GM19397 (cell line): ENCODE data around the gene RB1.

Experiments
- ATAC-seq: cut with Tn5 transposase; IDR thresholded peaks from one replicate; pipeline ENCODE4 v1.9.1; 2021; ENCODE audit warnings: mild to moderate bottlenecking, moderate library complexity; ENCODE audit not compliant: unreplicated experiment

Gene RB1

GRCh38 chr13:48492470-48493065 lies 189.0 kb downstream of the RB1 start:
- peak; percentile 82 for ATAC-seq

DNA sequence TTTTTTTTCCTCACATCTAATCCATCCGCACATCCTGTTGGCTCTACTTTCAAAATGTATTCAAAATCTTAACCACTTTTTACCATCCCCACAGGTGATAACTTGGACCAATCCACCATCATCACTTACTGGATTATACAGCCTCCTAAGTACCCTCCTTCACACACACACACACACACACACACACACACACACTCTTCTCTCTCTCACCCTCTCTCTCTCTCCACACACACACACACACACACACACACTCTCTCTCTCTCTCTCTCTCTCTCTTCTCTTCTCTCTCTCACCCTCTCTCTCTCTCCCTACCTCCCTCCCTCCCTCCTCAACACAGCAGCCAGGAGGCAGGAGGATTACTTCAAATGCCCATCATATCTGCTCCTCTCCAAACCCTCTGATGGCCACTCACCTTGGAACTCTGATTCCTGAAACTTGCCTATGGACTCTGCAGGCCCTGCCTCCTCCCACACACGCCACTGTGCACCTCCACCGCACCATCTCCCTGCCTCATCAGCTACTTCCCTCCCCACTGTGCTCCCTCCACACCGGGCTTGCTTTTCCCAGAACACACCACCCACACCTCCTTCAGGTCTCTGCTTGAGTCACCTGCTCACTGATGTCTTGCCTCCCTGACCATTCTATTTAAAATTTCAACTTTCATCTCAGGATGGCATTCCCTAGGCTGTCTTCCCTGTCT lies 189.7 kb downstream of the RB1 start:
- no peak for ATAC-seq

- no peak for ATAC-seq
These were observed 190.3 kb downstream of the RB1 start for GRCh38 chr13:48493851-48494250.

DNA sequence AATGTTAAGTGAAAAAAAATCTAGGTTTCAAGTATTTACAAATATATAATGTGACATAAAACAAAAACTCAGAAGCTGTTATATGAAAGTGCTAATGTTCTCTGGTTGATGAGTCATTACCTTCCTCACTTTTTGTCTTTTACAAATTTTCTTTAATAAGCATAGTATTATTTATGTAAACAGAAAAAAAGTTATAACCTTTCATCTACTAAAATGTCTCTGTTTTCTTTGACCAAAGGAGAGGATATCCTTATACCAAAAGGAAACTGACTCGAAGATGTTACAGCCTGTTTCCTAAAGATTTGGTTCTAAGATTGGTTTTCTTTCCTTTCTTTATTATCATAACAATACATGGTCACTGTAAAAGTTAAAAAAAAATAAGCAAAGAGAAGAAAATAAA lies 191.3 kb downstream of the RB1 start:
- ATAC-seq, result no peak

- ATAC-seq, result no peak
These were observed 193.0 kb downstream of the RB1 start for GRCh38 chr13:48496271-48497161.

DNA sequence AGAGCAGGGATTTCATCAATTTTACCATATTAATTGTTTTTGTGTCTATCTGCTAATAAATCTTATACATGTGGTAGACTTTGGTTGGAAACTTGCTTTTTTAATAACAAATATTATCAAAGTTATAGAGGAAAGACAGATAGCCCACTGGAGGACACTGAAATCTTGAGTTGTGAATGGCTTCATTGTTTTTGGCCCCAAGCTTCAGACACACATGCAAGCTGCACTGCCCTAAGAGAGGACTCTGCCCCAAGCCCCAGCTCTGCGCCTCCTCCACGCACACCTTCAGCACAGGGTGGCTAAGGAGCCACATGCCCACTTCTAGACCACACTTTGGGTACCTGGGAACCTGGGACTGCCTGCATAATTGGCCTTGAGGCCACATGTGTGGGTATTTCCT lies 194.1 kb downstream of the RB1 start:
- ATAC-seq, result no peak

DNA sequence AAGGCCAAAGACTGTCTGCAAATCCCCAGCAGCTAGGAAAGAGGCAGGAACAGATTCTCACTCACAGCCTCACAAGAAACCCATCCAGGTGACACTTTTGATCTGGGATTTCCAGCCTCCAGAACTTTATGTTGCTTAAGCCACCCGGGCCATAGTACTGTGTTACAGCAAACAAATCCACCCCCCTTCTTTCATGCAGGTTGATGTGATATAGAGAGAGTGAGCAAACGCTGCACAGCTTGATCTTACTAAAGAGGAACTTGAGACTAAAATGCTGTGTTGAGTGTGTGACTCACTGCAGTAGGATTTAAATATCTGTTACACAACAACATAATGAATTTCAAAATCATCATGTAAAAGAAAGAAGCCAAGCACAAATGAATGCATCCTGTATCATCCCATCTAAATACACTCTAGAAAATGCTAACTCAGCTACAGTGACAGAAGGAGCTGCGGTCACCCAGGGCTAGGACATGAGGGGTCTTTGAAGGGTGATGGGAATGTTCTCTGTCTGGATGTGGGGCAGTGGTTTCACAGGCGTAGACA lies 197.2 kb downstream of the RB1 start:
- ATAC-seq, result no peak

GRCh38 chr13:48501705-48502104 lies 198.2 kb downstream of the RB1 start:
- ATAC-seq, result no peak

- no peak for ATAC-seq
These were observed 199.2 kb downstream of the RB1 start for GRCh38 chr13:48502601-48503319.

- no peak for ATAC-seq
These were observed 201.1 kb downstream of the RB1 start for GRCh38 chr13:48504606-48505005.

DNA sequence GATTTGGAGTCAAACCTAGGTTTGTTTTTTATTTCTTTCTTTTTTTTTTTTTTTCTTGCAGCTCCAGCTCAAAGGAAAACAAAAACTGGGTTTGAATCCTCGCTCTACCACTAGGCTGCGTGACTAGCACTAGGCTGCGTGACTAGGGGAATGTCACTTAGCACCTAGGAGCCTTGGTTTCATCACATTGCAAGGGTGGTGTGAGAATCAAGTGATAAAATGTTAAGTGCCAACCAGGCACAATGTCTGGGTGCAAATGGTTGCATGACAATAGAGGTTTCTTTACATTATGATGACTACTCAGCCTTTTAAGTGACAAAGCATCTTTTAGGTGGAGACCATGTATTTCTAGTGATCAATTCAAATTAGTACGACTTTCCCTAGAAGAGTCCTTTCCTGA lies 201.5 kb downstream of the RB1 start:
- no peak for ATAC-seq

- peak; percentile 70 for ATAC-seq
These were observed 202.1 kb downstream of the RB1 start for GRCh38 chr13:48505597-48506091.

DNA sequence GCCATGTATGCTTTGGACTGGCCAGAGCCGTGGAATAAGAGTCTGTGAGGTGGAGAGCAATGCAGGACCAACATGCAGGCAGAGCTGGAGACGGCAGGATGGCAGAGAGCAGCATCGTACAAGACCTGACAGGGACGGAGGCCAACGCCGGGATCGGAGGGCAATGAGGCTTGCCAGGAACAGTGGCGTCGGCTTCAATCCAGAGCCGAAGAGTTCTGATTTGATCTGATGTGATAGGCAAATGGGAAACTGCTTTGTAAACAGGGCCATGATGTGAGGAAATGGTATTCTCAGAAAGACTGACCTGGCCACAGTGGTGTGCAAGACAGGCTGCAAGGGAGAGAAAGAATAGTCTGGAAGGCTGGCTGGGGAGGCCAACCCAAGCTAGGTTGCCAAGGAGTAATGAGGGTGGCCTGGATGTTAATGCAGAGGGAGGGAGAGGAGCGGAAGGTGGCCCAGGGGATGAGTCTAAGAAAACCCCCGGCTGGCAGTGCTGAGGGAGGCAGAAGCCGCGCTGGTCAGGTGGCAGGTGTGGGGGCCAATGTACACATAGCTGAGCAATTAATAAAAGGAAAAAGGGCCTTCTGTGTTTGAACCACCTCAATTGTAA lies 202.6 kb downstream of the RB1 start:
- ATAC-seq, result peak; percentile 22

DNA sequence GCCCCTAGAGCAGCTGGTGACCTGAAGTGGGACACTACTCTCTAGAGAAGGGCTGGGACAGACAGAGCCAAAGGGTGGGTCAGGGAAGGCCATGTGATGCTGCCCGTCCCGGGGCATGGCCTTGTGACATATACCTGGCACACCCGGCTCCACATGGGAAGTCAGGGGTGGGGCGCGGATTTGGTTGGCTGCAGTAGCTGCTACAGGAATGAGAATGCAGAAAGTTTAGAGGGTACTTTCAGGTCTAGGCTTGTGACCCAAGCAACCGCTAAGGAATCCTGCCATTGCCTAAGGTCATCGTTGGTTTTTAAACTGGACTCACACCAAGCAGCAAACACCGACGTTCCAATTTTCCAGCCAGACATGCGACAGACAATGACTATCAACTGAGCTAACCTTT lies 203.5 kb downstream of the RB1 start:
- no peak for ATAC-seq

DNA sequence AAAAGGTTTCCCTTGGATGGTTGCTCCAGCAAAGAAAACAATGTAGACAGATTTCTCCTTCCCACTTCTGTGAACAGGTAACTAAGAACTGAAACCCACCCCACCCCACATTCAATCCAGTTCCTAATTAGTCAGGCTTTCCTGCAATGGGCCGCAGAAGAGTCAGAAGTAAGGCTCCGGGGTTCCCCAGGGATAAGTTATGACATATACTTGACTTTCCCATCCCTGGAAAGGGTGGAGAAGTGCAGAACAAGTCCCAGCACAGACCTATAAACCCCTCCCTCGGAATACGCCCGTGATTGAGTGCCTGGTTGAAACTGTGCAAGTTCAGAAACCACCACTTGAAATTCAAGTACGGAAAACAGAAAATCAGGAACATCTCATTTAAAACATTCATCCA lies 204.5 kb downstream of the RB1 start:
- ATAC-seq, result no peak

GRCh38 chr13:48510698-48511097 lies 207.1 kb downstream of the RB1 start:
- no peak for ATAC-seq

- ATAC-seq, result no peak
These were observed 208.2 kb downstream of the RB1 start for GRCh38 chr13:48511621-48512230.

GRCh38 chr13:48514793-48515192 lies 211.2 kb downstream of the RB1 start:
- no peak for ATAC-seq

- no peak for ATAC-seq
These were observed 212.2 kb downstream of the RB1 start for GRCh38 chr13:48515732-48516131.

DNA sequence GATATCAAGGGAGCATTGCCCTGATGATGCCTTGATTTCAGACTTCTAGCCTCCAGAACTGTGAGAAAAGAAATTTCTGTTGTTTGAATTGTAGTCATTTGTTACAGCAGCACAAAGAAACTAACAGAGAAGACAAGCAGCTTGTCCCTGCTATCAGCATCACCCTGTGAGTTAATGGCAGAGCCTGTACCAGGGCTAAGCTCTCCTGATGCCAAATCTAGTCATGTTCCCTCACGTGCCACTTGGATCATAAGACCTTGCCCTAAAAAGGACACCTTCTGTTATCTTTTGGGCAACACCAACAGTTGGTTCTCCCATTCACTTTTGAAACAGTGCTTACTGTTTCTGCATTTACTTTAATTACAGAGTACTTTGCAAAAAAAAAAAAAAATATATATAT lies 214.5 kb downstream of the RB1 start:
- no peak for ATAC-seq
